Body of pancreas (tissue), 4 donors: ENCODE measurements around the gene ATP5PB. TPM values are rescaled to one million over a fixed set of nuclear protein-coding genes. Genes with fewer than 3 reads are reported as not detected.
A peak's percentile ranks its signal among the peaks of the same experiment; 100 is the strongest.

Source experiments
- ATAC-seq: fragments of 150-250 bp; one replicate; pipeline ENCODE4 v1.9.1; 2016
- DNase-seq, 4 donors: peaks; one replicate each; pipeline ENCODE4 v3.0.0-alpha.2; 2019
- H3K27ac ChIP-seq, 4 donors: fragments of 200-600 bp; sonication (generic); 1 replicate in 3 of 4; 2 replicates in 1 of 4; pipeline versions ENCODE4 v1.5.1 to v1.6.1; 2016 to 2019; ENCODE audit warnings: mild to moderate bottlenecking in 1 of 4, mixed read lengths in 1 of 4, moderate library complexity in 1 of 4
- H3K27me3 ChIP-seq, 2 donors: fragments of 200-600 bp; sonication (generic); one replicate each; pipeline ENCODE4 v1.6.0; 2016; ENCODE audit warnings: mild to moderate bottlenecking in 1 of 2
- H3K36me3 ChIP-seq, 2 donors: fragments of 200-600 bp; sonication (generic); replicated peaks in 1 of 2; 2 replicates each; pipeline ENCODE4 v1.5.1; 2016; ENCODE audit warnings: low read depth in 2 of 2; ENCODE audit not compliant: insufficient read depth in 1 of 2
- H3K4me1 ChIP-seq: fragments of 200-600 bp; sonication (generic); one replicate; pipeline ENCODE4 v1.6.0; 2016
- H3K4me3 ChIP-seq, 2 donors: fragments of 200-600 bp; sonication (generic); 1 replicate in 1 of 2; 2 replicates in 1 of 2; pipeline ENCODE4 v1.5.1; 2016 to 2019
- H3K9me3 ChIP-seq, 3 donors: fragments of 200-600 bp; sonication (generic); 1 replicate in 2 of 3; 2 replicates in 1 of 3; pipeline ENCODE4 v1.5.1; 2016
- CTCF ChIP-seq, 7 experiments: fragments of 450-650 bp in 4 of 7; fragments of 200-600 bp in 3 of 7; sonication (generic) in 3 of 7; IDR thresholded peaks; one replicate each; pipeline ENCODE4 v1.5.1; 2016 to 2019; ENCODE audit warnings: antibody characterized with exemption in 7 of 7
- POLR2A ChIP-seq, 3 donors: fragments of 450-650 bp; IDR thresholded peaks; one replicate each; pipeline ENCODE4 v1.6.1; 2016; ENCODE audit warnings: antibody characterized with exemption in 3 of 3, mild to moderate bottlenecking in 2 of 3
- WGBS, 2 donors: methylation state at CpG; one replicate each; pipeline ENCODE4 v1.1.5; 2017; 5-methylcytosine and 5-hydroxymethylcytosine counted together
- intact Hi-C: fragments of 100-400 bp; cut with DNase I; formaldehyde crosslinking; loops from one replicate; pipeline ENCODE4 v1.15.1; 2023
- total RNA-seq, 2 donors: library from RNA; depleted of rRNA; stranded (reverse); fragments of >200 nt; gene quantifications; one replicate each; pipeline ENCODE4 v1.1.0, GENCODE V29; 2016

Gene ATP5PB
- total RNA-seq, 2 donors from 2014 or later, result 55.0 to 91.0 TPM

DNA sequence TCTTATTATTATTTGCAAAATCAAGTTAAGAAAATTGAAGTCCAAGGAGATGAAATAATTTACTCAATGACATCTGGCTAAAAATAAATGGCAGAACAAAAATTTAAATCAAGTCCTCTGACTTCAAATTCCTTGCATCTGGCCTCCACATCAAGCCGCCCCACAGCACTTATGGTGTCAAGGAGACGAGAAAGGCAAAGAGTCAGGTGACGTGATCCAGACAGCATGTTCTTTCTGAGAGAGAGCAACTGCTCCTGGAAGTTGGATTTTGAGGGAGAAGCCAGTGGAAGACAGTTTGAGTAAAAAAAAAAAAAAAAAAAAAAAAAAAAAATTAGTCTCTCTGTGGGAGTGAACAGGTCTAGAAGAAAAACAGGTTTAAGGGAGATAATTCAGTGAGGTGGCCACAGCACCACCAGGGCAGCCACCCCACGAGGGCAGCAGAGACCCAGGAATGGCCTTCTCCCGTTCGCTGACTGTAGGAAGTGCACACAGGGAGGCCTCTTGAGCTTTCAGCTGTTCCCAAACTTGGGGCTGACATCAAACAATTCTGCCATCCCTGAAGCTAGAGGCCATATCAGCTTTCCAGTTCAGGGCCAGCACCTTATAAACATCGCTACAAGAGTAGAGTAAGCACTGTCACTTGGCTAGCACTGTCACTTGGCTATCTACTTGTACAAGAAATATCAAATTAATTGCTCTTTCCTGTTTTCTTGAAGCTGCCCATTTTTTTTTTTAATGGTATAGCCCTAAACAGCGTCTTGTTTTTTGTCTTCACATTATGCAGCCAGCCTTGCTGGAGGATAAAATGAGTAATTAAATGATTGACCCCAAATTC, 32.3 kb downstream of the ATP5PB start:
- H3K27me3 ChIP-seq, result no peaks in the 10 kb centered on the region
- peak; percentile 77 for ATAC-seq
- H3K36me3 ChIP-seq, result no peaks in the 10 kb centered on the region
- H3K4me3 ChIP-seq, result no peak overlapping the region
- H3K4me1 ChIP-seq, result no peaks in the 10 kb centered on the region
- no peak overlapping the region for H3K27ac ChIP-seq
- WGBS, 2 donors, result 42 to 50% methylated on average over 8 of the region's 8 CpGs
- TF ChIP-seq CTCF (IDR thresholded peaks at IDR 0.05), result peak; percentile 21 to 78 (median 62)
- no peak for TF ChIP-seq POLR2A (IDR thresholded peaks at IDR 0.05)
- intact Hi-C loops, result no loop called here
- DNase-seq, result peak; percentile 58 to 78 (median 70)
- H3K9me3 ChIP-seq, result no peaks in the 10 kb centered on the region

GRCh38 chr1:111483166-111483565, 33.9 kb downstream of the ATP5PB start:
- Histone ChIP-seq H3K9me3 (no peaks in the 10 kb centered on the region), H3K27me3 (no peaks in the 10 kb centered on the region), H3K4me3 (no peak overlapping the region), H3K36me3 (no peaks in the 10 kb centered on the region), H3K27ac (no peak overlapping the region), H3K4me1 (no peaks in the 10 kb centered on the region)
- TF ChIP-seq CTCF (IDR thresholded peaks at IDR 0.05) (no peak), POLR2A (IDR thresholded peaks at IDR 0.05) (no peak)
- intact Hi-C loops, result no loop called here
- DNase-seq (no peak), ATAC-seq (no peak)
- WGBS, 2 donors, result 48 to 73% methylated on average over 3 of the region's 3 CpGs

DNA sequence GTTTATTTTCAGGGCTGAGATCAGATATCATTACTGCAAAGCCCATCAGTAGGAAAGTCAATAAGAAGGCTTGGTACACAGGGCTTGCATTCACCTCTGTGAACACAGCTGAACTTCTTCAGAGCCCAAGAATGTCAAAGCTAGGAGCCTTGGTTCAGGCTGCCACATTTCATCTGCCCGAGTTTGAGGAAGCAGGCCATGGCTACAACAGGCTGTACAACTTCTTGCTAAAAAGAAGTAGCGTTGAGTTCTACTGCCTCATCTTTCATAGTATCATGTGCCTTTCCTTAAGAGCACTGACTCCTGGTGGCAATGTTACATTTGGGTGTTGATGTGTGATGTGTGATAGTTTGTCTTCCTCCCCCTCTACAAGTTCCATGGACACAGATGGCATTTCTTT, 34.6 kb downstream of the ATP5PB start:
- Histone ChIP-seq H3K27me3 (no peaks in the 10 kb centered on the region), H3K36me3 (no peaks in the 10 kb centered on the region), H3K4me3 (no peak overlapping the region), H3K4me1 (no peaks in the 10 kb centered on the region), H3K27ac (no peak overlapping the region), H3K9me3 (no peaks in the 10 kb centered on the region)
- TF ChIP-seq CTCF (IDR thresholded peaks at IDR 0.05) (no peak), POLR2A (IDR thresholded peaks at IDR 0.05) (no peak)
- intact Hi-C loops, result no loop called here
- DNase-seq (no peak), ATAC-seq (no peak)
- 65 to 91% methylated on average over 2 of the region's 2 CpGs for WGBS, 2 donors

DNA sequence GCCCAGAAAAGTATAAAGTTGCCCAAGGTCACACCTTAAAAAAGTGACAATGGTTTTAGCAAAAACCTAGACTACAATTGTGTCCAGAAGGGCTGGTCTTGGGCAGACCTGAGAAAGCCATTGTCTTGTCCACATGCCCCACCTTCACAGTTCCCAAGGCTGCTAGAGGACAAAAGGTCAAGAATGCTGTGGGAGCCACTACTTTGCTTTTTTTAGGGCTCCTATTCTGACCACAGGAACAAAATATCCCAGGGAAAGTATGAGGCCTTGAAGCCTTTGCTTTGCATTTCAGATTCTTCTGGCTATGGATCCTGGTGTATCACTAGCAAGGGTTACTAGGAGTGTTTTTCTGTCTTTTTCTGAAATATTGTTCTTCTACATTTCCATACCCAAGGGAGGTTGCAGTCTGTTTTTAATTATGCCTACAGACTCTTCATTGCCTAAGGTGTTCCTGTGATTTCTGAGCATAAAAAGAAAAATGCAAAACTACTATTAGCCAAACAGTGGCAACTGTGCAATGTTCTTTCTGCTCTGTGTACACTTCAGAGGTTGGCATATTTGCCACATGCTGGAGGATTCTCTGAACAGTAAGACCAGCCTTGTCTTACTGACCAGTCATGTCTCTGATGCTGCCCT, 35.2 kb downstream of the ATP5PB start:
- no peaks in the 10 kb centered on the region for H3K9me3 ChIP-seq
- no peak for TF ChIP-seq CTCF (IDR thresholded peaks at IDR 0.05)
- no peak for TF ChIP-seq POLR2A (IDR thresholded peaks at IDR 0.05)
- ATAC-seq (no peak), DNase-seq (no peak)
- H3K27ac ChIP-seq, result no peak overlapping the region
- no peak overlapping the region for H3K4me3 ChIP-seq
- intact Hi-C loops, result no loop called here
- no peaks in the 10 kb centered on the region for H3K4me1 ChIP-seq
- no peaks in the 10 kb centered on the region for H3K27me3 ChIP-seq
- no peaks in the 10 kb centered on the region for H3K36me3 ChIP-seq
